HS-27A (cell line): ENCODE data around the gene GRK5.

Source experiments
- DNase-seq: peaks from one replicate; pipeline ENCODE4 v3.0.0-alpha.2; 2012; ENCODE audit warnings: low read depth, missing footprints

Gene GRK5

GRCh38 chr10:119483839-119484238 is 276.5 kb downstream of the GRK5 start:
- DNase-seq = no peak

- no peak for DNase-seq
Observed at GRCh38 chr10:119488675-119489074, 281.3 kb downstream of the GRK5 start.

GRCh38 chr10:119489991-119490326 is 282.6 kb downstream of the GRK5 start:
- no peak for DNase-seq

- DNase-seq = no peak
Observed at GRCh38 chr10:119491966-119492757, 284.8 kb downstream of the GRK5 start.

- no peak for DNase-seq
Observed at GRCh38 chr10:119493155-119493554, 285.8 kb downstream of the GRK5 start.

GRCh38 chr10:119494236-119495020 is 287.1 kb downstream of the GRK5 start:
- no peak for DNase-seq

- no peak for DNase-seq
Observed at GRCh38 chr10:119495021-119495505, 287.7 kb downstream of the GRK5 start.

GRCh38 chr10:119495545-119495944 is 288.2 kb downstream of the GRK5 start:
- DNase-seq = no peak

- DNase-seq = no peak
Observed at GRCh38 chr10:119496273-119496672, 288.9 kb downstream of the GRK5 start.

- no peak for DNase-seq
Observed at GRCh38 chr10:119497243-119497642, 289.9 kb downstream of the GRK5 start.

GRCh38 chr10:119498889-119499676 is 291.7 kb downstream of the GRK5 start:
- DNase-seq = no peak

GRCh38 chr10:119499677-119500002 is 292.3 kb downstream of the GRK5 start:
- DNase-seq = no peak

- DNase-seq = no peak
Observed at GRCh38 chr10:119500123-119500795, 292.9 kb downstream of the GRK5 start.

GRCh38 chr10:119500821-119501220 is 293.4 kb downstream of the GRK5 start:
- DNase-seq = no peak

GRCh38 chr10:119501690-119502089 is 294.3 kb downstream of the GRK5 start:
- no peak for DNase-seq

GRCh38 chr10:119502209-119502608 is 294.8 kb downstream of the GRK5 start:
- no peak for DNase-seq

- DNase-seq = no peak
Observed at GRCh38 chr10:119502618-119503155, 295.3 kb downstream of the GRK5 start.

GRCh38 chr10:119503821-119504220 is 296.4 kb downstream of the GRK5 start:
- no peak for DNase-seq

- no peak for DNase-seq
Observed at GRCh38 chr10:119504651-119505050, 297.3 kb downstream of the GRK5 start.

GRCh38 chr10:119505131-119505551 is 297.8 kb downstream of the GRK5 start:
- no peak for DNase-seq
